Neural progenitor cell (in vitro differentiated cells): ENCODE results near the gene TIGIT. TPM values are rescaled to one million over a fixed set of nuclear protein-coding genes. Genes with fewer than 3 reads are reported as not detected.

ENCODE experiments used
- DNase-seq: peaks from one replicate; pipeline ENCODE4 v3.0.0-alpha.2; 2016; ENCODE audit warnings: low spot score
- H2AFZ ChIP-seq: fragments of 200-600 bp; sonication (generic); replicated peaks from 2 replicates; pipeline ENCODE4 v1.6.1; 2016; ENCODE audit warnings: antibody characterized with exemption
- H3F3A ChIP-seq: fragments of 200-600 bp; sonication (generic); 2 replicates; pipeline ENCODE4 v1.6.1; 2016; ENCODE audit warnings: antibody characterized with exemption, low read depth
- H3K27ac ChIP-seq: fragments of 200-600 bp; sonication (generic); 2 replicates; pipeline ENCODE4 v1.5.1; 2016; ENCODE audit warnings: mild to moderate bottlenecking
- H3K27me3 ChIP-seq: fragments of 200-600 bp; sonication (generic); 2 replicates; pipeline ENCODE4 v1.6.1; 2016; ENCODE audit warnings: mild to moderate bottlenecking, moderate library complexity
- H3K36me3 ChIP-seq: fragments of 200-600 bp; sonication (generic); 2 replicates; pipeline ENCODE4 v1.5.1; 2016
- H3K4me1 ChIP-seq: fragments of 200-600 bp; sonication (generic); 2 replicates; pipeline ENCODE4 v1.6.1; 2016; ENCODE audit warnings: mixed run types
- H3K4me2 ChIP-seq: fragments of 200-600 bp; sonication (generic); 2 replicates; pipeline ENCODE4 v1.6.1; 2016
- H3K4me3 ChIP-seq: fragments of 200-600 bp; sonication (generic); 2 replicates; pipeline ENCODE4 v1.5.1; 2016
- H3K79me2 ChIP-seq: fragments of 200-600 bp; sonication (generic); 2 replicates; pipeline ENCODE4 v1.6.1; 2016; ENCODE audit warnings: low read depth
- H3K9ac ChIP-seq: fragments of 200-600 bp; sonication (generic); 2 replicates; pipeline ENCODE4 v1.6.1; 2016
- H3K9me3 ChIP-seq: fragments of 200-600 bp; sonication (generic); 2 replicates; pipeline ENCODE4 v1.5.1; 2016; ENCODE audit warnings: low read depth
- H4K20me1 ChIP-seq: fragments of 200-600 bp; sonication (generic); 2 replicates; pipeline ENCODE4 v1.6.1; 2016; ENCODE audit warnings: low read depth
- H3K27ac Mint-ChIP-seq: 3 replicates; pipeline ENCODE4 v1.8.0; 2021; ENCODE audit warnings: mixed read lengths
- H3K27me3 Mint-ChIP-seq: 2 replicates; pipeline ENCODE4 v1.8.0; 2022; ENCODE audit warnings: low read depth, mild to moderate bottlenecking, inconsistent platforms, moderate library complexity, mixed read lengths; ENCODE audit not compliant: insufficient read depth
- H3K36me3 Mint-ChIP-seq: 3 replicates; pipeline ENCODE4 v1.8.0; 2021; ENCODE audit warnings: mixed read lengths
- H3K4me1 Mint-ChIP-seq: 3 replicates; pipeline ENCODE4 v1.8.0; 2021; ENCODE audit warnings: mixed read lengths
- H3K4me3 Mint-ChIP-seq: 3 replicates; pipeline ENCODE4 v1.8.0; 2021; ENCODE audit warnings: mild to moderate bottlenecking, moderate library complexity, mixed read lengths
- H3K9me3 Mint-ChIP-seq: 3 replicates; pipeline ENCODE4 v1.8.0; 2020; ENCODE audit warnings: mixed read lengths
- EZH2 ChIP-seq: fragments of 200-600 bp; sonication (generic); IDR thresholded peaks from 2 replicates; pipeline ENCODE4 v1.6.1; 2017; ENCODE audit warnings: antibody characterized with exemption, mild to moderate bottlenecking, moderate library complexity
- EZH2phosphoT487 ChIP-seq: fragments of 200-600 bp; sonication (generic); IDR thresholded peaks from 2 replicates; pipeline ENCODE4 v1.6.1; 2017; ENCODE audit warnings: antibody characterized with exemption
- total RNA-seq: library from RNA; depleted of rRNA; stranded (reverse); fragments of >200 nt; gene quantifications from 2 replicates; pipeline ENCODE4 v1.2.3, GENCODE V29; 2015; ENCODE audit warnings: low replicate concordance
- TF ChIP-seq, protein P1 (sequence below): fragments of 200-600 bp; sonication (generic); IDR thresholded peaks from 2 replicates; pipeline ENCODE4 v1.5.1; 2017; ENCODE audit warnings: antibody characterized with exemption, mild to moderate bottlenecking

TIGIT gene
- total RNA-seq, 1 donor from 2014 or later, result not detected

DNA sequence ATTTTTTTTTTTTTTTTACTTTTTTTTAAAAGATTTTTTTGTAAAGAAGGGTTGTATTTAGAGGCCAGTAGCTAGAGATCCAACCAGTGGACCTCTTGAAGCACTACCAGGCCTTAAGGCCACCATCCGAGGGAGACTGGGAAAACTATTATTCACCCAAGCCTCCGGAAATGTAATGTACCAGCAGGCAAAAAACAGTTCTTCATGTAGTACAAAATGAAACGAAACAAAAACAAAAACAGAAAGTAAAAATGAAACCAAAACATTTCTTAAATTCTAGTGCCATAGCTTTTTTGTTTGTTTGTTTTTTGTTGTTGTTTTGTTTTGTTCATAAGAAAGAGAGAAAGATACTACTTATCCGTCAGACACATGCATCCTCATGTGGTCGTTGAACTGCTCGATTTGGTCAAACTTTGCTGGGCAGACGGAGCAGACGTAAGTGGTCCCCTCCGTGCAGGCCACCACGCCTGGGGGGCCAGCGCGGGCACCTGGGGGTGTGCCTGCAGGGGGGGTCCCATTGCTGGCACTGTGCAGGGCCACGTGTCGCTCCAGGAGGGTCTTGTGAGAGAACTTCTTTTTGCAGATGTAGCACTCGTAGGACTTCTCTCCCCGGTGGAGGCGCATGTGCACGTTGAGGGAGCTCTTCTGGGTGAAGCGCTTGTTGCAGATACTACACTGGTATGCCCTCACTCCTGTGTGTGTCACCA, 45.0 kb downstream of the TIGIT start:
- peaks cover 13% of the 10 kb centered on the region for H3K4me1 ChIP-seq
- no peak overlapping the region for H3K4me3 ChIP-seq
- no peak overlapping the region for H3K4me3 Mint-ChIP-seq
- no peaks in the 10 kb centered on the region for H3K27me3 ChIP-seq
- H3K9me3 Mint-ChIP-seq, result no peaks in the 10 kb centered on the region
- H3K79me2 ChIP-seq, result no peaks in the 10 kb centered on the region
- H4K20me1 ChIP-seq, result no peaks in the 10 kb centered on the region
- H3K4me1 Mint-ChIP-seq, result no peaks in the 10 kb centered on the region
- H3K27me3 Mint-ChIP-seq, result no peaks in the 10 kb centered on the region
- H3K27ac ChIP-seq, result no peak overlapping the region
- H3K27ac Mint-ChIP-seq, result no peak overlapping the region
- H3K9me3 ChIP-seq, result no peaks in the 10 kb centered on the region
- peaks cover 17% of the 10 kb centered on the region for H3K36me3 Mint-ChIP-seq
- H2AFZ ChIP-seq, result no peak overlapping the region
- H3F3A ChIP-seq, result peaks cover 8% of the 10 kb centered on the region
- H3K4me2 ChIP-seq, result no peak overlapping the region
- TF ChIP-seq, protein P1, sequence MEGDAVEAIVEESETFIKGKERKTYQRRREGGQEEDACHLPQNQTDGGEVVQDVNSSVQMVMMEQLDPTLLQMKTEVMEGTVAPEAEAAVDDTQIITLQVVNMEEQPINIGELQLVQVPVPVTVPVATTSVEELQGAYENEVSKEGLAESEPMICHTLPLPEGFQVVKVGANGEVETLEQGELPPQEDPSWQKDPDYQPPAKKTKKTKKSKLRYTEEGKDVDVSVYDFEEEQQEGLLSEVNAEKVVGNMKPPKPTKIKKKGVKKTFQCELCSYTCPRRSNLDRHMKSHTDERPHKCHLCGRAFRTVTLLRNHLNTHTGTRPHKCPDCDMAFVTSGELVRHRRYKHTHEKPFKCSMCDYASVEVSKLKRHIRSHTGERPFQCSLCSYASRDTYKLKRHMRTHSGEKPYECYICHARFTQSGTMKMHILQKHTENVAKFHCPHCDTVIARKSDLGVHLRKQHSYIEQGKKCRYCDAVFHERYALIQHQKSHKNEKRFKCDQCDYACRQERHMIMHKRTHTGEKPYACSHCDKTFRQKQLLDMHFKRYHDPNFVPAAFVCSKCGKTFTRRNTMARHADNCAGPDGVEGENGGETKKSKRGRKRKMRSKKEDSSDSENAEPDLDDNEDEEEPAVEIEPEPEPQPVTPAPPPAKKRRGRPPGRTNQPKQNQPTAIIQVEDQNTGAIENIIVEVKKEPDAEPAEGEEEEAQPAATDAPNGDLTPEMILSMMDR, result no peak
- TF ChIP-seq EZH2 (no peak), EZH2phosphoT487 (no peak)
- no peak overlapping the region for H3K9ac ChIP-seq
- no peaks in the 10 kb centered on the region for H3K36me3 ChIP-seq
- DNase-seq, result no peak

DNA sequence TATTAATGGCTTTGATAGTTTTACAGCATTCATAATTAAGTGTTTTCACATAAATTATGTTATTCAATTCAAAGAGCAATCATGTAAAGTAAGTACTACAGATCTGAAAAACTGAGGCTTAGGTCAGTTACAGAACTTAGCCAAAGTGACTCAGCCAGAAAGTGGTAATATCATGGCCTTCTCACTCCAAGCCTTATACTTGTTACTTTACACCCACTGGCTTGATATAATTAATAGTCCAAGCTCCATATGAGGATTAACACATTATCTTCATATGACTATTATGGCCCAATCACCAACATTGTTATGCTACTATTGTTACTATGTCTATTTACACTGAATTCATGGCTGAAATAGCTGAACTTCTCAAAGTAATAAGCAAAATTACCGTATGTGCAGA, 50.7 kb downstream of the TIGIT start:
- peaks cover 7% of the 10 kb centered on the region for H3K4me1 ChIP-seq
- H3K36me3 Mint-ChIP-seq, result peaks cover 13% of the 10 kb centered on the region
- H3K9me3 ChIP-seq, result no peaks in the 10 kb centered on the region
- no peaks in the 10 kb centered on the region for H3K4me1 Mint-ChIP-seq
- H3K4me2 ChIP-seq, result no peak overlapping the region
- H3K27me3 Mint-ChIP-seq, result no peaks in the 10 kb centered on the region
- DNase-seq, result no peak
- TF ChIP-seq EZH2 (no peak), EZH2phosphoT487 (no peak)
- TF ChIP-seq, protein P1, result no peak
- H3K27ac ChIP-seq, result no peak overlapping the region
- no peak overlapping the region for H3K27ac Mint-ChIP-seq
- no peaks in the 10 kb centered on the region for H3F3A ChIP-seq
- H3K9me3 Mint-ChIP-seq, result no peaks in the 10 kb centered on the region
- no peak overlapping the region for H3K4me3 Mint-ChIP-seq
- H3K36me3 ChIP-seq, result no peaks in the 10 kb centered on the region
- H3K27me3 ChIP-seq, result no peaks in the 10 kb centered on the region
- no peaks in the 10 kb centered on the region for H4K20me1 ChIP-seq
- H2AFZ ChIP-seq, result no peak overlapping the region
- no peak overlapping the region for H3K9ac ChIP-seq
- no peaks in the 10 kb centered on the region for H3K79me2 ChIP-seq
- no peak overlapping the region for H3K4me3 ChIP-seq

DNA sequence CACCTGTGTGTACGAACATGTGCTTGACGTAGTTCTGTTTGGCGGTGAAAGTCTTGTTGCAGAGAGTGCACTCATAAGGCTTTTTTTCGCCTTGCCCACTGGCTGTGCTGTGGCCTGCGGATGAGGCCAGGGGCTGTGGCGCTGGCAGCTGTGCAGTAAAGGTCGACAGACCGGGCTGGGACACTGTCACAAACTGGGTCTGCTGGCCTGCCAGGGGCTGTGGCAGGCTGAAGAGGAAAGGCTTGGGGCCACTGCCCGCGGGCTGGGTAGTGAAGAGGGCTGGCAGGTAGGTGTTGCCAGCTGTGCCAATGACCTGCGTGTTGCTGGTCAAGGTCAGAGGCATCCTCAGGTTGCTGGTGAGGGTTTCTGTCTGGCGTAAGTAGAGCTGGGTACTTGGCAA, 56.4 kb downstream of the TIGIT start:
- Mint-ChIP-seq H3K9me3 (no peaks in the 10 kb centered on the region), H3K36me3 (peaks cover 13% of the 10 kb centered on the region), H3K4me1 (no peaks in the 10 kb centered on the region), H3K27ac (no peak overlapping the region), H3K27me3 (no peaks in the 10 kb centered on the region), H3K4me3 (no peak overlapping the region)
- H3K4me1 ChIP-seq, result peaks cover 13% of the 10 kb centered on the region
- H3K36me3 ChIP-seq, result no peaks in the 10 kb centered on the region
- H2AFZ ChIP-seq, result no peak overlapping the region
- no peaks in the 10 kb centered on the region for H3K79me2 ChIP-seq
- TF ChIP-seq EZH2phosphoT487 (no peak), EZH2 (no peak)
- TF ChIP-seq, protein P1, result no peak
- H3K4me2 ChIP-seq, result no peak overlapping the region
- no peak overlapping the region for H3K27ac ChIP-seq
- H4K20me1 ChIP-seq, result no peaks in the 10 kb centered on the region
- H3K27me3 ChIP-seq, result no peaks in the 10 kb centered on the region
- H3K9ac ChIP-seq, result no peak overlapping the region
- no peak for DNase-seq
- no peaks in the 10 kb centered on the region for H3F3A ChIP-seq
- no peak overlapping the region for H3K4me3 ChIP-seq
- H3K9me3 ChIP-seq, result no peaks in the 10 kb centered on the region
